Thyroid gland (tissue), 4 donors: ENCODE measurements around the gene BRD4. TPM values are rescaled to one million over a fixed set of nuclear protein-coding genes. Genes with fewer than 3 reads are reported as not detected.

Experiments
- DNase-seq, 2 donors: peaks; one replicate each; pipeline ENCODE4 v3.0.0-alpha.2; 2019
- H3K27ac ChIP-seq, 3 donors: fragments of 200-600 bp; sonication (generic); 1 replicate in 2 of 3; 2 replicates in 1 of 3; pipeline ENCODE4 v1.5.1; 2016 to 2019; ENCODE audit warnings: mild to moderate bottlenecking in 1 of 3, moderate library complexity in 1 of 3
- H3K27me3 ChIP-seq: fragments of 200-600 bp; sonication (generic); one replicate; pipeline ENCODE4 v1.5.1; 2019
- H3K36me3 ChIP-seq, 2 donors: fragments of 200-600 bp; sonication (generic); one replicate each; pipeline ENCODE4 v1.5.1; 2016 to 2019
- H3K4me1 ChIP-seq, 2 donors: fragments of 200-600 bp; sonication (generic); one replicate each; pipeline ENCODE4 v1.5.1; 2017 to 2019
- H3K4me3 ChIP-seq, 3 donors: fragments of 200-600 bp; sonication (generic); replicated peaks in 1 of 3; 1 replicate in 2 of 3; 2 replicates in 1 of 3; pipeline ENCODE4 v1.5.1; 2016; ENCODE audit warnings: mild to moderate bottlenecking in 1 of 3
- H3K9me3 ChIP-seq: fragments of 200-600 bp; sonication (generic); one replicate; pipeline ENCODE4 v1.5.1; 2017
- CTCF ChIP-seq, 6 experiments: fragments of 200-600 bp in 3 of 6; fragments of 450-650 bp in 3 of 6; sonication (generic) in 3 of 6; IDR thresholded peaks; one replicate each; pipeline ENCODE4 v1.5.1; 2016 to 2019; ENCODE audit warnings: antibody characterized with exemption in 6 of 6, mild to moderate bottlenecking in 2 of 6, inconsistent platforms in 1 of 6, moderate library complexity in 1 of 6
- POLR2A ChIP-seq, 2 donors: fragments of 450-650 bp; IDR thresholded peaks; one replicate each; pipeline ENCODE4 v1.6.1; 2017; ENCODE audit warnings: antibody characterized with exemption in 2 of 2, mild to moderate bottlenecking in 2 of 2, moderate library complexity in 1 of 2
- WGBS, 2 donors: methylation state at CpG; one replicate each; pipeline ENCODE4 v1.1.5; 2017; 5-methylcytosine and 5-hydroxymethylcytosine counted together
- intact Hi-C: fragments of 100-400 bp; cut with DNase I; formaldehyde crosslinking; loops from one replicate; pipeline ENCODE4 v1.15.1; 2023
- total RNA-seq, 4 donors: library from RNA; depleted of rRNA; stranded (reverse); fragments of >200 nt; gene quantifications; one replicate each; pipeline ENCODE4 v1.2.3, GENCODE V29; 2016

The BRD4 gene
- total RNA-seq, 4 donors from 2014 or later = 20.8 to 78.1 (median 32.4) TPM

GRCh38 chr19:15280915-15281683, 51.2 kb downstream of the BRD4 start:
- 8 to 21% methylated on average over 12 of the region's 12 CpGs for WGBS, 2 donors
- H3K4me3 ChIP-seq = no peak overlapping the region
- H3K27me3 ChIP-seq = no peaks in the 10 kb centered on the region
- H3K27ac ChIP-seq = peak overlapping the region; percentile 44 to 65 (median 54)
- DNase-seq = peak; percentile 89 to 90
- H3K36me3 ChIP-seq = no peaks in the 10 kb centered on the region
- intact Hi-C loops = no loop called here
- no peaks in the 10 kb centered on the region for H3K9me3 ChIP-seq
- TF ChIP-seq POLR2A (IDR thresholded peaks at IDR 0.05) (no peak), CTCF (IDR thresholded peaks at IDR 0.05) (peak in 1 of 6 experiments; percentile 27)
- H3K4me1 ChIP-seq = peaks cover 94 to 98% of the 10 kb centered on the region in 2 donors

GRCh38 chr19:15280048-15280725, 52.2 kb downstream of the BRD4 start:
- Histone ChIP-seq H3K4me3 (no peak overlapping the region), H3K9me3 (no peaks in the 10 kb centered on the region), H3K27me3 (no peaks in the 10 kb centered on the region), H3K27ac (peak overlapping the region; percentile 44 to 65 (median 54)), H3K36me3 (no peaks in the 10 kb centered on the region), H3K4me1 (peaks cover 94 to 98% of the 10 kb centered on the region in 2 donors)
- no peak for TF ChIP-seq CTCF (IDR thresholded peaks at IDR 0.05)
- TF ChIP-seq POLR2A (IDR thresholded peaks at IDR 0.05) = no peak
- intact Hi-C loops = no loop called here
- 56 to 65% methylated on average over 6 of the region's 6 CpGs for WGBS, 2 donors
- no peak for DNase-seq

DNA sequence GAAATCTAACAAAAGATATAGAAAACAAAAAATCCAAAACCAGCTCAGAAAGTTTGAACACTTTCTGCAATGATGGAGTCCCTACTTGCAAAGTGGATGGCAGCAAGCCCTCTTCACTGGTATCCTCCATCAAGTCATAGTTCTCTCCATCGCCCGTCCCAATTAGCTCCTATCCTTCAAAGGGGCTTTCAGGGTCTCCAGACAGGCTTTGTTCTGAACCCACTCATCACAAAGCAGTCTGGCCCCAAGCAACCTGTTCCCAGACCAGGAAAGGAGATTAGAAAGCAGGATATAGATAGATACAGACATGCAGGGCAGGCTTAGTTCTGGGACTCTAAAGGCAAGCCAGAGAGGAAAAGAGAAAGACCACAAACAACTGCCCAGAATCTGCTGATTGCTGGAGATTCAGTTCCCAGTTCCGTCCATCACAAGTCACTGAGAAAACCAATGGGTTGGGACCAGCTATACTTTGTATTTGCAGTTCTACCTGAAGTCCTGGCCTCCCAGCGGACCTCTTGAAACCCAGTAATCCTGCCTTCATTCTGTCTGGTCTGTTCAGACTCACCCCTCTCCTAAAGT, 52.9 kb downstream of the BRD4 start:
- no peak overlapping the region for H3K4me3 ChIP-seq
- intact Hi-C loops = no loop called here
- H3K36me3 ChIP-seq = no peaks in the 10 kb centered on the region
- peaks cover 94 to 98% of the 10 kb centered on the region in 2 donors for H3K4me1 ChIP-seq
- DNase-seq = no peak
- 87 to 90% methylated on average over 4 of the region's 4 CpGs for WGBS, 2 donors
- peak overlapping the region in 2 of 3 donors; percentile 54 to 65 for H3K27ac ChIP-seq
- H3K27me3 ChIP-seq = no peaks in the 10 kb centered on the region
- no peaks in the 10 kb centered on the region for H3K9me3 ChIP-seq
- no peak for TF ChIP-seq CTCF (IDR thresholded peaks at IDR 0.05)
- TF ChIP-seq POLR2A (IDR thresholded peaks at IDR 0.05) = no peak

- peaks cover 82 to 91% of the 10 kb centered on the region in 2 donors for H3K4me1 ChIP-seq
- no peak for DNase-seq
- peaks cover 7 to 11% of the 10 kb centered on the region in 2 donors for H3K36me3 ChIP-seq
- 81 to 83% methylated on average over 11 of the region's 11 CpGs for WGBS, 2 donors
- intact Hi-C loops = no loop called here
- TF ChIP-seq CTCF (IDR thresholded peaks at IDR 0.05) (no peak), POLR2A (IDR thresholded peaks at IDR 0.05) (no peak)
- H3K27me3 ChIP-seq = no peaks in the 10 kb centered on the region
- H3K4me3 ChIP-seq = no peak overlapping the region
- H3K27ac ChIP-seq = no peak overlapping the region
- H3K9me3 ChIP-seq = no peaks in the 10 kb centered on the region
These were observed 55.6 kb downstream of the BRD4 start for GRCh38 chr19:15276620-15277215.
